Cardiac fibroblast (primary cell): Measurements from ENCODE around the gene HSPE1.
A peak's percentile ranks its signal among the peaks of the same experiment; 100 is the strongest.
"Not testable (repeated sequence)": the region's sequence is repeated elsewhere in the genome, so short reads cannot be mapped to it uniquely, and the experiment has no call there.

Experiments
- DNase-seq, 2 donors: peaks; one replicate each; pipeline versions ENCODE4 v3.0.0 to v3.0.0-alpha.2; 2010; ENCODE audit warnings: low read depth in 2 of 2
- H3K4me3 ChIP-seq, 2 donors: replicated peaks in 1 of 2; 1 replicate in 1 of 2; 2 replicates in 1 of 2; pipeline ENCODE4 v1.5.1; 2011; ENCODE audit warnings: low read depth in 2 of 2, low read length in 2 of 2, mild to moderate bottlenecking in 2 of 2, moderate library complexity in 1 of 2
- CTCF ChIP-seq: IDR thresholded peaks from one replicate; pipeline ENCODE4 v1.5.1; 2011; ENCODE audit warnings: low read depth, mild to moderate bottlenecking, low read length, inconsistent platforms

Gene HSPE1

GRCh38 chr2:197517150-197517549, 17.0 kb downstream of the HSPE1 start:
- H3K4me3 ChIP-seq: peak overlapping the region; percentile 92 to 96
- peak in 1 of 2 donors; percentile 5 for DNase-seq
- TF ChIP-seq CTCF: no peak

- no peak overlapping the region for H3K4me3 ChIP-seq
- peak; percentile 29 to 51 for DNase-seq
- no peak for TF ChIP-seq CTCF
Measured at GRCh38 chr2:197538412-197538811, 38.2 kb downstream of the HSPE1 start.

GRCh38 chr2:197539734-197540133, 39.6 kb downstream of the HSPE1 start:
- TF ChIP-seq CTCF: no peak

GRCh38 chr2:197543206-197543605, 43.0 kb downstream of the HSPE1 start:
- no peak for DNase-seq
- TF ChIP-seq CTCF: no peak
- no peak overlapping the region for H3K4me3 ChIP-seq

More at GRCh38 chr2:197539734-197540133, 39.6 kb downstream of the HSPE1 start:
- no peak for DNase-seq
- no peak overlapping the region for H3K4me3 ChIP-seq

- no peak overlapping the region for H3K4me3 ChIP-seq
- DNase-seq: no peak
- TF ChIP-seq CTCF: no peak
Measured at GRCh38 chr2:197547163-197547900, 47.2 kb downstream of the HSPE1 start.

- no peak for TF ChIP-seq CTCF
- no peak overlapping the region for H3K4me3 ChIP-seq
- DNase-seq: no peak
Measured at GRCh38 chr2:197548582-197548981, 48.4 kb downstream of the HSPE1 start.

- not testable (repeated sequence) for DNase-seq, H3K4me3 ChIP-seq
Measured at GRCh38 chr2:197551260-197551659, 51.1 kb downstream of the HSPE1 start.
